Rectal smooth muscle tissue (tissue), 1 donor: Measurements from ENCODE around the gene ADAT2.

Experiments
- H3K27ac ChIP-seq: one replicate; pipeline ENCODE4 v1.7.0; 2013; ENCODE audit warnings: low read depth, low read length, inconsistent platforms
- H3K27me3 ChIP-seq: one replicate; pipeline ENCODE4 v1.7.0; 2013; ENCODE audit warnings: low read length; ENCODE audit not compliant: control insufficient read depth, insufficient read depth
- H3K36me3 ChIP-seq: one replicate; pipeline ENCODE4 v1.7.0; 2013; ENCODE audit warnings: low read length; ENCODE audit not compliant: control insufficient read depth, insufficient read depth
- H3K4me1 ChIP-seq: one replicate; pipeline ENCODE4 v1.7.0; 2013; ENCODE audit warnings: low read length; ENCODE audit not compliant: control insufficient read depth, insufficient read depth
- H3K4me3 ChIP-seq: one replicate; pipeline ENCODE4 v1.7.0; 2013; ENCODE audit warnings: low read length
- H3K9ac ChIP-seq: one replicate; pipeline ENCODE4 v1.7.0; 2013; ENCODE audit warnings: low read length

Gene ADAT2

GRCh38 chr6:143429970-143430369, 20.5 kb downstream of the ADAT2 start:
- H3K4me1 ChIP-seq: no peaks in the 10 kb centered on the region
- no peaks in the 10 kb centered on the region for H3K27me3 ChIP-seq
- H3K9ac ChIP-seq: no peak overlapping the region

GRCh38 chr6:143427109-143427817, 23.2 kb downstream of the ADAT2 start:
- Histone ChIP-seq H3K27me3 (no peaks in the 10 kb centered on the region), H3K9ac (no peak overlapping the region), H3K4me3 (no peak overlapping the region), H3K27ac (no peak overlapping the region), H3K4me1 (no peaks in the 10 kb centered on the region), H3K36me3 (no peaks in the 10 kb centered on the region)

More at GRCh38 chr6:143429970-143430369, 20.5 kb downstream of the ADAT2 start:
- no peak overlapping the region for H3K4me3 ChIP-seq
- H3K36me3 ChIP-seq: no peaks in the 10 kb centered on the region
- no peak overlapping the region for H3K27ac ChIP-seq

- Histone ChIP-seq H3K27me3 (no peaks in the 10 kb centered on the region), H3K4me1 (no peaks in the 10 kb centered on the region), H3K4me3 (no peak overlapping the region), H3K27ac (no peak overlapping the region), H3K36me3 (no peaks in the 10 kb centered on the region), H3K9ac (no peak overlapping the region)
Measured at GRCh38 chr6:143426026-143426425, 24.5 kb downstream of the ADAT2 start.

GRCh38 chr6:143419526-143419925, 31.0 kb downstream of the ADAT2 start:
- Histone ChIP-seq H3K9ac (no peak overlapping the region), H3K27me3 (no peaks in the 10 kb centered on the region), H3K4me1 (no peaks in the 10 kb centered on the region), H3K36me3 (no peaks in the 10 kb centered on the region), H3K4me3 (no peak overlapping the region), H3K27ac (no peak overlapping the region)

- Histone ChIP-seq H3K27ac (no peak overlapping the region), H3K36me3 (no peaks in the 10 kb centered on the region), H3K4me3 (no peak overlapping the region), H3K4me1 (no peaks in the 10 kb centered on the region), H3K27me3 (no peaks in the 10 kb centered on the region), H3K9ac (no peak overlapping the region)
Measured at GRCh38 chr6:143414769-143415168, 35.7 kb downstream of the ADAT2 start.

GRCh38 chr6:143410859-143411270, 39.6 kb downstream of the ADAT2 start:
- H3K4me3 ChIP-seq: no peak overlapping the region
- no peaks in the 10 kb centered on the region for H3K27me3 ChIP-seq
- no peaks in the 10 kb centered on the region for H3K36me3 ChIP-seq
- no peaks in the 10 kb centered on the region for H3K4me1 ChIP-seq
- no peak overlapping the region for H3K9ac ChIP-seq
- H3K27ac ChIP-seq: no peak overlapping the region

- no peaks in the 10 kb centered on the region for H3K4me1 ChIP-seq
- H3K9ac ChIP-seq: no peak overlapping the region
- no peaks in the 10 kb centered on the region for H3K27me3 ChIP-seq
- H3K36me3 ChIP-seq: no peaks in the 10 kb centered on the region
- no peak overlapping the region for H3K27ac ChIP-seq
- no peak overlapping the region for H3K4me3 ChIP-seq
Measured at GRCh38 chr6:143408787-143409162, 41.7 kb downstream of the ADAT2 start.

GRCh38 chr6:143408151-143408786, 42.2 kb downstream of the ADAT2 start:
- no peak overlapping the region for H3K27ac ChIP-seq
- H3K4me3 ChIP-seq: no peak overlapping the region
- H3K9ac ChIP-seq: no peak overlapping the region
- no peaks in the 10 kb centered on the region for H3K4me1 ChIP-seq
- H3K36me3 ChIP-seq: no peaks in the 10 kb centered on the region
- H3K27me3 ChIP-seq: no peaks in the 10 kb centered on the region

GRCh38 chr6:143406673-143407072, 43.8 kb downstream of the ADAT2 start:
- H3K9ac ChIP-seq: no peak overlapping the region
- no peaks in the 10 kb centered on the region for H3K36me3 ChIP-seq
- H3K27me3 ChIP-seq: no peaks in the 10 kb centered on the region
- H3K4me3 ChIP-seq: no peak overlapping the region
- H3K4me1 ChIP-seq: no peaks in the 10 kb centered on the region
- no peak overlapping the region for H3K27ac ChIP-seq

- Histone ChIP-seq H3K36me3 (no peaks in the 10 kb centered on the region), H3K27me3 (no peaks in the 10 kb centered on the region), H3K27ac (no peak overlapping the region), H3K4me1 (no peaks in the 10 kb centered on the region), H3K4me3 (no peak overlapping the region), H3K9ac (no peak overlapping the region)
Measured at GRCh38 chr6:143405373-143406154, 44.9 kb downstream of the ADAT2 start.

- Histone ChIP-seq H3K4me3 (no peak overlapping the region), H3K36me3 (no peaks in the 10 kb centered on the region), H3K4me1 (no peaks in the 10 kb centered on the region), H3K9ac (no peak overlapping the region), H3K27me3 (no peaks in the 10 kb centered on the region), H3K27ac (no peak overlapping the region)
Measured at GRCh38 chr6:143402721-143403336, 47.7 kb downstream of the ADAT2 start.

GRCh38 chr6:143401636-143402370, 48.7 kb downstream of the ADAT2 start:
- Histone ChIP-seq H3K36me3 (no peaks in the 10 kb centered on the region), H3K4me1 (no peaks in the 10 kb centered on the region), H3K4me3 (no peak overlapping the region), H3K9ac (no peak overlapping the region), H3K27me3 (no peaks in the 10 kb centered on the region), H3K27ac (no peak overlapping the region)
